Epithelial cell of umbilical artery (primary cell): ENCODE measurements around the gene PCDHGB5. TPM values are rescaled to one million over a fixed set of nuclear protein-coding genes. Genes with fewer than 3 reads are reported as not detected.

ENCODE experiments used
- total RNA-seq: library from RNA; depleted of rRNA; stranded (reverse); fragments of >200 nt; gene quantifications from 2 replicates; pipeline ENCODE4 v1.2.3, GENCODE V29; 2014

Gene PCDHGB5
- total RNA-seq, 1 donor from 2014 or later: 9.1 TPM

GRCh38 chr5:141420855-141421488, 23.2 kb downstream of the PCDHGB5 start, which contains the start of gene PCDHGA11:
Gene PCDHGA11, plus strand, starts transcription at chr5:141421051. Its CDS starts 177 bp downstream, at chr5:141421228.

GRCh38 chr5:141430332-141431113, 32.8 kb downstream of the PCDHGB5 start, which contains the start of gene PCDHGA12:
Gene PCDHGA12, plus strand, starts transcription at chr5:141430507. Its CDS starts 253 bp downstream, at chr5:141430760.

Other genes with a start within 250 kb of the PCDHGB5 start
- gene PCDHB6, start 247.9 kb upstream of the PCDHGB5 start, total RNA-seq: not detected in 2 replicates
- under 0.01 TPM in 1 of 2 replicates, not detected in the other for gene PCDHB7, start 225.3 kb upstream of the PCDHGB5 start, total RNA-seq
- under 0.01 and 0.15 TPM in 2 replicates for gene PCDHB8, start 220.2 kb upstream of the PCDHGB5 start, total RNA-seq
- under 0.01 TPM in 2 replicates for gene PCDHB16, start 215.6 kb upstream of the PCDHGB5 start, total RNA-seq
- gene PCDHB9, start 210.8 kb upstream of the PCDHGB5 start, total RNA-seq: 0.15 TPM in 1 of 2 replicates, not detected in the other
- gene PCDHB10, start 205.6 kb upstream of the PCDHGB5 start, total RNA-seq: 0.30 and 0.32 TPM in 2 replicates
- under 0.01 and 0.15 TPM in 2 replicates for gene PCDHB11, start 198.3 kb upstream of the PCDHGB5 start, total RNA-seq
- under 0.01 TPM in 1 of 2 replicates, not detected in the other for gene PCDHB12, start 189.2 kb upstream of the PCDHGB5 start, total RNA-seq
- 0.15 and 0.65 TPM in 2 replicates for gene PCDHB13, start 184.0 kb upstream of the PCDHGB5 start, total RNA-seq
- 0.61 and 0.65 TPM in 2 replicates for gene PCDHB14, start 174.6 kb upstream of the PCDHGB5 start, total RNA-seq
- 0.32 and 0.46 TPM in 2 replicates for gene PCDHB15, start 152.6 kb upstream of the PCDHGB5 start, total RNA-seq
- 0.15 TPM in 1 of 2 replicates, not detected in the other for gene SLC25A2, start 93.9 kb upstream of the PCDHGB5 start, total RNA-seq
- gene TAF7, start 77.2 kb upstream of the PCDHGB5 start, total RNA-seq: 76.7 and 85.6 TPM in 2 replicates
- under 0.01 and 0.32 TPM in 2 replicates for gene PCDHGA1, start 67.4 kb upstream of the PCDHGB5 start, total RNA-seq
- gene PCDHGA2, start 59.2 kb upstream of the PCDHGB5 start, total RNA-seq: 0.46 and 0.65 TPM in 2 replicates
- gene PCDHGA3, start 54.1 kb upstream of the PCDHGB5 start, total RNA-seq: 0.15 and 0.32 TPM in 2 replicates
- gene PCDHGB1, start 47.8 kb upstream of the PCDHGB5 start, total RNA-seq: under 0.01 and 0.65 TPM in 2 replicates
- 1.7 and 1.9 TPM in 2 replicates for gene PCDHGA4, start 42.9 kb upstream of the PCDHGB5 start, total RNA-seq
- gene PCDHGB2, start 38.0 kb upstream of the PCDHGB5 start, total RNA-seq: 0.46 and 0.65 TPM in 2 replicates
- gene PCDHGA5, start 33.8 kb upstream of the PCDHGB5 start, total RNA-seq: 0.30 and 0.32 TPM in 2 replicates
- 0.46 and 1.3 TPM in 2 replicates for gene PCDHGB3, start 27.7 kb upstream of the PCDHGB5 start, total RNA-seq
- 0.76 and 0.97 TPM in 2 replicates for gene PCDHGA6, start 24.1 kb upstream of the PCDHGB5 start, total RNA-seq
- gene PCDHGA7, start 15.2 kb upstream of the PCDHGB5 start, total RNA-seq: 0.65 and 0.91 TPM in 2 replicates
- gene PCDHGB4, start 10.2 kb upstream of the PCDHGB5 start, total RNA-seq: 4.9 and 10.1 TPM in 2 replicates
- gene PCDHGA8, start 5.3 kb upstream of the PCDHGB5 start, total RNA-seq: 0.46 and 0.97 TPM in 2 replicates
- 0.76 and 0.97 TPM in 2 replicates for gene PCDHGA9, start 4.8 kb downstream of the PCDHGB5 start, total RNA-seq
- 0.97 and 1.1 TPM in 2 replicates for gene PCDHGB6, start 10.1 kb downstream of the PCDHGB5 start, total RNA-seq
- 2.3 TPM in 2 replicates for gene PCDHGA10, start 15.0 kb downstream of the PCDHGB5 start, total RNA-seq
- gene PCDHGB7, start 19.7 kb downstream of the PCDHGB5 start, total RNA-seq: 2.9 and 3.3 TPM in 2 replicates
- gene PCDHGA11, start 23.1 kb downstream of the PCDHGB5 start, total RNA-seq: 5.3 and 5.8 TPM in 2 replicates
- 5.2 and 5.9 TPM in 2 replicates for gene PCDHGA12, start 32.6 kb downstream of the PCDHGB5 start, total RNA-seq
- 6.5 and 7.8 TPM in 2 replicates for gene PCDHGC3, start 78.0 kb downstream of the PCDHGB5 start, total RNA-seq
- gene PCDHGC4, start 87.1 kb downstream of the PCDHGB5 start, total RNA-seq: 0.32 and 0.46 TPM in 2 replicates
- gene PCDHGC5, start 91.1 kb downstream of the PCDHGB5 start, total RNA-seq: 0.32 TPM in 1 of 2 replicates, not detected in the other
- 23.7 and 36.1 TPM in 2 replicates for gene DIAPH1, start 221.1 kb downstream of the PCDHGB5 start, total RNA-seq
- 50.3 and 56.1 TPM in 2 replicates for gene HDAC3, start 238.9 kb downstream of the PCDHGB5 start, total RNA-seq
- gene RELL2, start 239.1 kb downstream of the PCDHGB5 start, total RNA-seq: 3.9 and 4.3 TPM in 2 replicates